Testis (tissue), 2 donors: Measurements from ENCODE around the gene ARHGAP12.

Experiments used
- POLR2A ChIP-seq: fragments of 450-650 bp; IDR thresholded peaks from one replicate; pipeline ENCODE4 v1.6.1; 2017; ENCODE audit warnings: antibody characterized with exemption, mild to moderate bottlenecking, moderate library complexity
- TF ChIP-seq, protein P1 (sequence below), 3 experiments: fragments of 450-650 bp in 2 of 3; fragments of 200-600 bp in 1 of 3; sonication (generic) in 1 of 3; IDR thresholded peaks; one replicate each; pipeline ENCODE4 v1.5.1; 2016 to 2019; ENCODE audit warnings: antibody characterized with exemption in 3 of 3, mild to moderate bottlenecking in 2 of 3, moderate library complexity in 1 of 3

DNA sequence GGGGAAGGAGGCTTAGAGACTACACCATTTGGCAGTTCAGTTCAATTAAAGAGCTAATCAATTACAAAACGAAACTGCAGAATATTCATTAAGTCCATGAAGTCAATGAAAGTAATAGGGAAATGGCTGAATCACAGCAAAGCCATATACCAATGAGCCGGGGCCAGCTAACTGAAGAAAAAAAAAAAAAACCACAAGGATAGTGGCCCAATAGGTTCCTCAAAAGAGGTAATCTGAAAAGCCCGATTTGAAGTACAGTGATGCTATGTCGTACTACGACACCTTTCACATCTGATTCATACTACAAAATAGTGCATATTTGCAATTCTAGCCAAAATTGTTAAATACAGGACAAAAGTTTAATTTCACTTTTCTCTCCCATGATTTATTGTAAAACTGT is 2.5 kb downstream of the ARHGAP12 start:
- TF ChIP-seq, protein P1, sequence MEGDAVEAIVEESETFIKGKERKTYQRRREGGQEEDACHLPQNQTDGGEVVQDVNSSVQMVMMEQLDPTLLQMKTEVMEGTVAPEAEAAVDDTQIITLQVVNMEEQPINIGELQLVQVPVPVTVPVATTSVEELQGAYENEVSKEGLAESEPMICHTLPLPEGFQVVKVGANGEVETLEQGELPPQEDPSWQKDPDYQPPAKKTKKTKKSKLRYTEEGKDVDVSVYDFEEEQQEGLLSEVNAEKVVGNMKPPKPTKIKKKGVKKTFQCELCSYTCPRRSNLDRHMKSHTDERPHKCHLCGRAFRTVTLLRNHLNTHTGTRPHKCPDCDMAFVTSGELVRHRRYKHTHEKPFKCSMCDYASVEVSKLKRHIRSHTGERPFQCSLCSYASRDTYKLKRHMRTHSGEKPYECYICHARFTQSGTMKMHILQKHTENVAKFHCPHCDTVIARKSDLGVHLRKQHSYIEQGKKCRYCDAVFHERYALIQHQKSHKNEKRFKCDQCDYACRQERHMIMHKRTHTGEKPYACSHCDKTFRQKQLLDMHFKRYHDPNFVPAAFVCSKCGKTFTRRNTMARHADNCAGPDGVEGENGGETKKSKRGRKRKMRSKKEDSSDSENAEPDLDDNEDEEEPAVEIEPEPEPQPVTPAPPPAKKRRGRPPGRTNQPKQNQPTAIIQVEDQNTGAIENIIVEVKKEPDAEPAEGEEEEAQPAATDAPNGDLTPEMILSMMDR (IDR thresholded peaks at IDR 0.05), result no peak
- no peak for TF ChIP-seq POLR2A
